Parathyroid adenoma (tissue), 2 donors: Measurements from ENCODE around the gene FAM110A.

Experiments used
- H2AFZ ChIP-seq: fragments of 300-600 bp; sonication (generic); one replicate; pipeline ENCODE4 v1.7.0; 2017; ENCODE audit warnings: antibody characterized with exemption, mild to moderate bottlenecking
- H3K27ac ChIP-seq: fragments of 300-600 bp; sonication (generic); one replicate; pipeline ENCODE4 v1.7.0; 2017
- H3K27me3 ChIP-seq: fragments of 300-600 bp; sonication (generic); one replicate; pipeline ENCODE4 v1.7.0; 2017; ENCODE audit warnings: low read length; ENCODE audit not compliant: control insufficient read depth, insufficient read depth
- H3K36me3 ChIP-seq: fragments of 300-600 bp; sonication (generic); one replicate; pipeline ENCODE4 v1.7.0; 2017; ENCODE audit warnings: low read length; ENCODE audit not compliant: control insufficient read depth, insufficient read depth
- H3K4me1 ChIP-seq: fragments of 300-600 bp; sonication (generic); one replicate; pipeline ENCODE4 v1.7.0; 2017; ENCODE audit warnings: control low read depth
- H3K4me2 ChIP-seq: fragments of 300-600 bp; sonication (generic); one replicate; pipeline ENCODE4 v1.7.0; 2017; ENCODE audit warnings: low read length
- H3K4me3 ChIP-seq: fragments of 300-600 bp; sonication (generic); one replicate; pipeline ENCODE4 v1.7.0; 2017; ENCODE audit warnings: low read depth, low read length
- H3K79me2 ChIP-seq: fragments of 300-600 bp; sonication (generic); one replicate; pipeline ENCODE4 v1.7.0; 2017; ENCODE audit warnings: control low read depth
- H3K9ac ChIP-seq: fragments of 300-600 bp; sonication (generic); one replicate; pipeline ENCODE4 v1.7.0; 2017; ENCODE audit warnings: mild to moderate bottlenecking
- H3K9me3 ChIP-seq: fragments of 300-600 bp; sonication (generic); one replicate; pipeline ENCODE4 v1.7.0; 2017; ENCODE audit warnings: low read length; ENCODE audit not compliant: control insufficient read depth
- TF ChIP-seq, protein P1 (sequence below): fragments of 300-600 bp; sonication (generic); IDR thresholded peaks from one replicate; pipeline ENCODE4 v1.7.0; 2017; ENCODE audit warnings: antibody characterized with exemption, mild to moderate bottlenecking
- donor health status: primary hyperparathyroidism.

Gene FAM110A

DNA sequence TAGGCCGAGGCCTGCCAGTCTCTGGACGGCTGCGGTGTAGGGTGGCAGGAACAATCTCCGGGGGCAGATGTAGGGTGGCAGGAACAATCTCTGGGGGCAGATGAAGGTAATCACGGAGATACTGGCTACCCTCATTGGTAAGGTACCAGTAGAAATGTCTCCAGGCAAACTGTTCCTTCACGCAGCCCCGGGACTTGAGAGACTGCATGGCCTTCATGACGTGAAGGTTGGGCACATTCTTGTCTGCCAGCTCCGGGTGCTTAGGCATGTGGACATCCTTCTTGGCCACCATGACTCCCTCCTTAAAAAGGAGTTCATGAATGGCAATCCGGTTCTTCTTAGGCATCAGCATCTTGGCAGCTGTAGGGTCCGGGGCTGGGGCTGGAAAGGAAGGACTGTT, 6.1 kb downstream of the FAM110A start:
- Histone ChIP-seq H3K9me3 (no peaks in the 10 kb centered on the region), H3K36me3 (no peaks in the 10 kb centered on the region), H3K9ac (no peak overlapping the region), H3K4me2 (no peak overlapping the region), H3K27me3 (no peaks in the 10 kb centered on the region), H3K4me1 (peaks cover 26% of the 10 kb centered on the region), H2AFZ (no peak overlapping the region), H3K27ac (no peak overlapping the region), H3K79me2 (peaks cover 25% of the 10 kb centered on the region), H3K4me3 (no peak overlapping the region)
- TF ChIP-seq, protein P1, sequence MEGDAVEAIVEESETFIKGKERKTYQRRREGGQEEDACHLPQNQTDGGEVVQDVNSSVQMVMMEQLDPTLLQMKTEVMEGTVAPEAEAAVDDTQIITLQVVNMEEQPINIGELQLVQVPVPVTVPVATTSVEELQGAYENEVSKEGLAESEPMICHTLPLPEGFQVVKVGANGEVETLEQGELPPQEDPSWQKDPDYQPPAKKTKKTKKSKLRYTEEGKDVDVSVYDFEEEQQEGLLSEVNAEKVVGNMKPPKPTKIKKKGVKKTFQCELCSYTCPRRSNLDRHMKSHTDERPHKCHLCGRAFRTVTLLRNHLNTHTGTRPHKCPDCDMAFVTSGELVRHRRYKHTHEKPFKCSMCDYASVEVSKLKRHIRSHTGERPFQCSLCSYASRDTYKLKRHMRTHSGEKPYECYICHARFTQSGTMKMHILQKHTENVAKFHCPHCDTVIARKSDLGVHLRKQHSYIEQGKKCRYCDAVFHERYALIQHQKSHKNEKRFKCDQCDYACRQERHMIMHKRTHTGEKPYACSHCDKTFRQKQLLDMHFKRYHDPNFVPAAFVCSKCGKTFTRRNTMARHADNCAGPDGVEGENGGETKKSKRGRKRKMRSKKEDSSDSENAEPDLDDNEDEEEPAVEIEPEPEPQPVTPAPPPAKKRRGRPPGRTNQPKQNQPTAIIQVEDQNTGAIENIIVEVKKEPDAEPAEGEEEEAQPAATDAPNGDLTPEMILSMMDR, result no peak

DNA sequence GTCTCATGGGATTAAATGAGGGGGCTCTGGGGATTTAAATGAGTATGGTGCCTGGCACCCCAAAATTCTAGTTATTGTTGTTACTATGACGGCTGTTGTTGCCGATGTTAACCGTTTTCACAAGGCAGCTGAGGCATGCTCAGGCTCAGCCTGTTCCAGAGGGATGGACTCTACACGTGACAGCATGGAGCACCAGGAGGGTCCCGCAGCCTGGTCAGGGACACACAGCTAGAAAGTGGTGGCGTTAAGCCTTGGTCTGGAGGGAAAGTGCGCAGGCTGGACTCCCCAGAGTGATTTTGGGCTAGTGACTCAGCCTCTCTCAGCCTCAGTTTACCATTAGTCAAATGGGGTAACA, 7.0 kb downstream of the FAM110A start:
- TF ChIP-seq, protein P1, result no peak
- no peak overlapping the region for H2AFZ ChIP-seq
- H3K79me2 ChIP-seq, result peaks cover 25% of the 10 kb centered on the region
- H3K36me3 ChIP-seq, result no peaks in the 10 kb centered on the region
- H3K27ac ChIP-seq, result no peak overlapping the region
- H3K4me2 ChIP-seq, result no peak overlapping the region
- no peak overlapping the region for H3K4me3 ChIP-seq
- peaks cover 23% of the 10 kb centered on the region for H3K4me1 ChIP-seq
- no peaks in the 10 kb centered on the region for H3K9me3 ChIP-seq
- H3K9ac ChIP-seq, result no peak overlapping the region
- H3K27me3 ChIP-seq, result no peaks in the 10 kb centered on the region

DNA sequence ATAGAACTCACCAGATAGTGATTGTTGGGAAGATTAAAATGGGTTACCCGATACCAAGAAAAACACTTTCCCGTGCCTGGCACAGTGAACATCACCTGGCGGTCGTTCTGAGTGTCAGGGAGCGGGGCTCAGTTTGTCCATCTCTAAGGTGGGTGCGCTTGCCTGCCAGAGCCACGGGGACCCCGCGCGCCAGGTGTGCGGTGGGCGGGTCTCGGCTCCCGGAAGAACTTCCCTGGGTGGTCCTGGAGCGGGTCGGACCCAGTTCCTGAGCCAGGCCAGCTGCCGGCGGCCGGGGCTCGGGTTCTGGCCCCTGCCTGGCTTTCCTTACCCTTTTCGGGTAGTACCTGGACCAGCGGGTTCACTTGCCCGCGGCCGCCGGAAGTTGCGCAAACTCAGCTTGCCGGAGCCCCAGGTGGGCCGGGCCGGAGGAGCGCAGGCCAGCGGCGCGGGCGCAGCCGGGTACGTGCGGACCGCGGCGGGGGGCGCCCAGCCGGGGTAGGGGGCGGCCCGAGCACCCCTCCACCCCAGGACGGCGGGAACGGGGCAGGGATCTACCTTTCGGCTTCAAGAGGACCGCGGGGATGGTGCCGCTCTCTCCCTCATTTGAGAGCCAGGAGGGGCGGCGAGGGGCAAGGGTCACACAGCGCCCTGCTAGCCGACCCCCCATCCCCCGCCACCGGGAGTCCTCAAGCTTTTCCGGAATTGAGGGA, 7.5 kb downstream of the FAM110A start:
- no peaks in the 10 kb centered on the region for H3K9me3 ChIP-seq
- TF ChIP-seq, protein P1, result no peak
- no peaks in the 10 kb centered on the region for H3K36me3 ChIP-seq
- H3K27me3 ChIP-seq, result no peaks in the 10 kb centered on the region
- peak overlapping the region; percentile 78 for H2AFZ ChIP-seq
- peak overlapping the region; percentile 78 for H3K4me2 ChIP-seq
- peak overlapping the region; percentile 58 for H3K4me3 ChIP-seq
- peak overlapping the region; percentile 72 for H3K27ac ChIP-seq
- peaks cover 25% of the 10 kb centered on the region for H3K79me2 ChIP-seq
- H3K9ac ChIP-seq, result no peak overlapping the region
- peaks cover 19% of the 10 kb centered on the region for H3K4me1 ChIP-seq

DNA sequence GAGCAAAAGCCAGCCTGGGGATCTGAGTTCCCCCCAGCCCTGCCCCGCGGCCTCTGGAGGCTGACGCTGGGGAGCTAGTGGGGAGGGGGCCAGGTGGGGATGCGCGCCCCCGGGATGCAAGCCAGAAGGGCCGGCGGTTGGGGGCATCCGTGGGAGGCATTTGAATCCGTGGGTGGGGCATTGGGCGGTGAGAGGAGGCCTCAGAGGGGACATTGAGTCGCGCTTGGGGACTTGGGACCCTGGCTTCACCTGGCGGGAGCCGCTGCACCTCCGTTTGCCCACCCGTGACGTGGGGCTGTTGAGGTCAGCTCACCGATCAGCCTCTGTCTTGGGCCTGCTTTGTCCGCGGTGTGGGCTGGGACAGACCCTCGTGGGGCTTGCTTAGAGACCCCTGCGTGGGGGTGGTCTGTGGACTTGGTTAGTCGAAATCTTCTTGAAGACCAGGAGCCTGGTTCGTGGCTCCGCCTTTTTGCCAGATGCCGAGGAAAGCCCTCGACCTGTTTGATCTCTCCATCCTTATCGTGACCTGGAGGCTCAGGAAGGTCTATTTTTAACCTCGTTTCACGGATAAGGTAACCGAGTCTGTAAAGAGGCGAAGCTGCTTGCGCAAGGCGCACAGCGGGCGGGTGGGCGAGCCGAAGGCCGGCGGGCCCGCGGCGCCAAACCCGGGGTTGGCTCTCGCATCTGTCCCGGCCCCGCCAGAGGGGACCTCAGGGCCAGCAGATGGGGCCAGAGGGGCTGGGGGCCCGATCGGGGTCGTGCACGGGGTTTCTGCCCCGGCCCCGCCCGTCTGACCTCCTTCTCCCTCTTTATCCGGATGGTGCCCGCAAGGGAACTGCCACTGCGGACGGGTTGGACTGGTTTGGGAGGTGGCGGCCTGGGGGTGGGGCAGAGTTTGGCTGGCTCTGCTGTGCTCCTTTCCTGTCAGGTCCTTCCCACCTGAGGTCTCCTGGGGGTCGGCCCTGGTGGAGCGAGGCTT, 8.3 kb downstream of the FAM110A start:
- peaks cover 20% of the 10 kb centered on the region for H3K79me2 ChIP-seq
- peak overlapping the region; percentile 78 for H2AFZ ChIP-seq
- no peak overlapping the region for H3K9ac ChIP-seq
- H3K4me3 ChIP-seq, result peak overlapping the region; percentile 58
- peak overlapping the region; percentile 78 for H3K4me2 ChIP-seq
- H3K9me3 ChIP-seq, result no peaks in the 10 kb centered on the region
- H3K27me3 ChIP-seq, result no peaks in the 10 kb centered on the region
- H3K4me1 ChIP-seq, result peaks cover 23% of the 10 kb centered on the region
- no peaks in the 10 kb centered on the region for H3K36me3 ChIP-seq
- H3K27ac ChIP-seq, result peak overlapping the region; percentile 72
- TF ChIP-seq, protein P1, result no peak
